ENCODE measurements around the gene ABHD17B.

GRCh38 chr9:71884005-71884404 is 27.0 kb downstream of the ABHD17B start:
- TF ChIP-seq CTCF (IDR thresholded peaks at IDR 0.05; ENCODE audit: extremely low read depth in 1 of 2, insufficient read depth in 1 of 2, low read depth in 1 of 2, low read length in 2 of 2), result no peak
- no peak for TF ChIP-seq EZH2 (IDR thresholded peaks at IDR 0.05; ENCODE audit: borderline replicate concordance, low read depth, low read length, severe bottlenecking)
- TF ChIP-seq POLR2A (IDR thresholded peaks at IDR 0.05; ENCODE audit: low read depth, low read length), result no peak
- TF ChIP-seq MAX (IDR thresholded peaks at IDR 0.05; ENCODE audit: insufficient read depth, insufficient read length), result no peak
